Loucy (cell line): ENCODE data around the gene DHX9.

Source experiments
- CTCF ChIP-seq: fragments of 200-600 bp; sonication (generic); conservative IDR thresholded peaks from 2 replicates; pipeline ENCODE4 v1.5.1; 2014; ENCODE audit warnings: mild to moderate bottlenecking, antibody characterized with exemption, low read length
- EZH2phosphoT487 ChIP-seq: fragments of 200-600 bp; IDR thresholded peaks from 2 replicates; pipeline ENCODE4 v1.6.1; 2018; ENCODE audit warnings: antibody characterized with exemption, mild to moderate bottlenecking, moderate library complexity, borderline replicate concordance

- TF ChIP-seq CTCF (no peak), EZH2phosphoT487 (no peak)
Observed at GRCh38 chr1:182802006-182802803, 36.9 kb upstream of the DHX9 start.
